Measurements from ENCODE around the gene ARHGEF12. TPM values are rescaled to one million over a fixed set of nuclear protein-coding genes. Genes with fewer than 3 reads are reported as not detected.

ARHGEF12 gene
- total and polyA plus RNA-seq, 10 of the 15 experiments (the other 5 are each of a cell fraction or from before 2014, with no cell fraction given), result 2.7 to 40.8 (median 20.9) TPM

DNA sequence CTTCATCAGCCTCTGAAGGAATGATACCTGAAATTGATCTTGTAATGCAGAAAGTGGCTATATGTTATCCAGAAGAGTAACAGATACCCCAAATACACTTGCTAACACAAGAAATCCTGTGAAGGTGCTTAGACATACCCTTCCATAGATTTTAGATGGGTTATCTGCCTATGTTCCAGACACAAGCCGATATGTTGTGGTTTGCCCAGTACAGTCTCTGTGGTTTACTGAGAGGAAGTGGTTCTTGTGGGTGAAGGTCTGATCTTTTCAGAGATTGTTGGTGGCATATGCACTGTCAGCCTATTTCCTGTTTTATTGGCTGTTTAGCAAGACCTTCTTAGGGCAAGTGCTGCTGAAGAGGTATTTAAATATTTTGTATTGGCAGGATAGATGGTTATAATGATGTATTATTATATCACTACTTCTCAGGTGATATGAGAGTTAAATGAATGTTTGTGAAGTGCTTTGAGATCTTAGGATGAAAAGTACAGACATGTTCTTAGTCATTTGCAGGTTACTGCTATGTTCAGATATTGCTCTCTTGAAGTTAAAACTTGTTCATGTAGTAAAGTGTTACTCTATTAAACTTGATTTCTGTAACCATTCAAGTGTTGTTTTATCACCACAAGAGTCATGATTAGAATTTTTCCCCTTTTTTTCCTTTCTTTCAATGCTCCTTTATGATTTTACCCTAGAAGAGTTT lies 8.2 kb downstream of the ARHGEF12 start (continued):
- no peak for TF ChIP-seq TAF1 (IDR thresholded peaks at IDR 0.05; ENCODE audit: borderline replicate concordance, low read depth, low read length)
- TF ChIP-seq CHD1 (IDR thresholded peaks at IDR 0.05; ENCODE audit: low read depth, low read length), result no peak
- TF ChIP-seq TCF12 (IDR thresholded peaks at IDR 0.05; ENCODE audit: low read depth, low read length), result 0 out of 2 replicates have a peak, but pooled peaks have one; percentile 30
- no peak for TF ChIP-seq NR2C1 (IDR thresholded peaks at IDR 0.05)
- TF ChIP-seq GABPA (IDR thresholded peaks at IDR 0.05; ENCODE audit: low read depth), result no peak
- TF ChIP-seq, protein P1, sequence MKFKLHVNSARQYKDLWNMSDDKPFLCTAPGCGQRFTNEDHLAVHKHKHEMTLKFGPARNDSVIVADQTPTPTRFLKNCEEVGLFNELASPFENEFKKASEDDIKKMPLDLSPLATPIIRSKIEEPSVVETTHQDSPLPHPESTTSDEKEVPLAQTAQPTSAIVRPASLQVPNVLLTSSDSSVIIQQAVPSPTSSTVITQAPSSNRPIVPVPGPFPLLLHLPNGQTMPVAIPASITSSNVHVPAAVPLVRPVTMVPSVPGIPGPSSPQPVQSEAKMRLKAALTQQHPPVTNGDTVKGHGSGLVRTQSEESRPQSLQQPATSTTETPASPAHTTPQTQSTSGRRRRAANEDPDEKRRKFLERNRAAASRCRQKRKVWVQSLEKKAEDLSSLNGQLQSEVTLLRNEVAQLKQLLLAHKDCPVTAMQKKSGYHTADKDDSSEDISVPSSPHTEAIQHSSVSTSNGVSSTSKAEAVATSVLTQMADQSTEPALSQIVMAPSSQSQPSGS (IDR thresholded peaks at IDR 0.05; ENCODE audit: low read length), result peak; percentile 78; the same call in 1 of the 2 replicates
- no peak for TF ChIP-seq ZNF217 (IDR thresholded peaks at IDR 0.05)
- TF ChIP-seq ZNF592 (IDR thresholded peaks at IDR 0.05), result no peak
- no peak for TF ChIP-seq RAD51 (IDR thresholded peaks at IDR 0.05)
- 0 out of 2 replicates have a peak, but pooled peaks have one; percentile 73 for TF ChIP-seq EZH2 (IDR thresholded peaks at IDR 0.05; ENCODE audit: borderline replicate concordance, control insufficient read depth, low read depth, low read length)
- TF ChIP-seq JUND (IDR thresholded peaks at IDR 0.05; ENCODE audit: low read depth, low read length), result no peak
- no peak for TF ChIP-seq NRF1 (conservative IDR thresholded peaks at IDR 0.05; ENCODE audit: low read depth, low read length)
- TF ChIP-seq CREM (IDR thresholded peaks at IDR 0.05; ENCODE audit: low read depth), result peak; percentile 74; the same call in 1 of the 2 replicates
- TF ChIP-seq, protein P2, sequence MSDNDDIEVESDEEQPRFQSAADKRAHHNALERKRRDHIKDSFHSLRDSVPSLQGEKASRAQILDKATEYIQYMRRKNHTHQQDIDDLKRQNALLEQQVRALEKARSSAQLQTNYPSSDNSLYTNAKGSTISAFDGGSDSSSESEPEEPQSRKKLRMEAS (IDR thresholded peaks at IDR 0.05; ENCODE audit: low read depth, low read length), result no peak
- peak in 1 of 2 experiments; percentile 95; a peak in 2 of 4 replicates for TF ChIP-seq ETV6 (conservative IDR thresholded peaks at IDR 0.05 in 1 of 2, IDR thresholded peaks at IDR 0.05 in 1 of 2; ENCODE audit: borderline replicate concordance in 1 of 2, low read depth in 1 of 2)
- no peak for TF ChIP-seq MYC (IDR thresholded peaks at IDR 0.05; ENCODE audit: insufficient read depth, insufficient read length, insufficient replicate concordance, low read length, severe bottlenecking)
- TF ChIP-seq STAT1 (conservative IDR thresholded peaks at IDR 0.05), result no peak
- TF ChIP-seq RBBP5 (conservative IDR thresholded peaks at IDR 0.05), result no peak
- TF ChIP-seq NR2C2 (IDR thresholded peaks at IDR 0.05; ENCODE audit: borderline replicate concordance, control insufficient read depth, insufficient read length, low read depth), result no peak
- TF ChIP-seq SP1 (IDR thresholded peaks at IDR 0.05; ENCODE audit: low read depth, low read length), result no peak
- TF ChIP-seq, protein P3, sequence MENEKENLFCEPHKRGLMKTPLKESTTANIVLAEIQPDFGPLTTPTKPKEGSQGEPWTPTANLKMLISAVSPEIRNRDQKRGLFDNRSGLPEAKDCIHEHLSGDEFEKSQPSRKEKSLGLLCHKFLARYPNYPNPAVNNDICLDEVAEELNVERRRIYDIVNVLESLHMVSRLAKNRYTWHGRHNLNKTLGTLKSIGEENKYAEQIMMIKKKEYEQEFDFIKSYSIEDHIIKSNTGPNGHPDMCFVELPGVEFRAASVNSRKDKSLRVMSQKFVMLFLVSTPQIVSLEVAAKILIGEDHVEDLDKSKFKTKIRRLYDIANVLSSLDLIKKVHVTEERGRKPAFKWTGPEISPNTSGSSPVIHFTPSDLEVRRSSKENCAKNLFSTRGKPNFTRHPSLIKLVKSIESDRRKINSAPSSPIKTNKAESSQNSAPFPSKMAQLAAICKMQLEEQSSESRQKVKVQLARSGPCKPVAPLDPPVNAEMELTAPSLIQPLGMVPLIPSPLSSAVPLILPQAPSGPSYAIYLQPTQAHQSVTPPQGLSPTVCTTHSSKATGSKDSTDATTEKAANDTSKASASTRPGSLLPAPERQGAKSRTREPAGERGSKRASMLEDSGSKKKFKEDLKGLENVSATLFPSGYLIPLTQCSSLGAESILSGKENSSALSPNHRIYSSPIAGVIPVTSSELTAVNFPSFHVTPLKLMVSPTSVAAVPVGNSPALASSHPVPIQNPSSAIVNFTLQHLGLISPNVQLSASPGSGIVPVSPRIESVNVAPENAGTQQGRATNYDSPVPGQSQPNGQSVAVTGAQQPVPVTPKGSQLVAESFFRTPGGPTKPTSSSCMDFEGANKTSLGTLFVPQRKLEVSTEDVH (IDR thresholded peaks at IDR 0.05; ENCODE audit: low read depth, partially characterized antibody), result no peak
